Measurements from ENCODE around the gene ERBB4. TPM values are rescaled to one million over a fixed set of nuclear protein-coding genes. Genes with fewer than 3 reads are reported as not detected.

ERBB4 gene
- total RNA-seq, 1 donor from 2014 or later = 1.2 TPM

DNA sequence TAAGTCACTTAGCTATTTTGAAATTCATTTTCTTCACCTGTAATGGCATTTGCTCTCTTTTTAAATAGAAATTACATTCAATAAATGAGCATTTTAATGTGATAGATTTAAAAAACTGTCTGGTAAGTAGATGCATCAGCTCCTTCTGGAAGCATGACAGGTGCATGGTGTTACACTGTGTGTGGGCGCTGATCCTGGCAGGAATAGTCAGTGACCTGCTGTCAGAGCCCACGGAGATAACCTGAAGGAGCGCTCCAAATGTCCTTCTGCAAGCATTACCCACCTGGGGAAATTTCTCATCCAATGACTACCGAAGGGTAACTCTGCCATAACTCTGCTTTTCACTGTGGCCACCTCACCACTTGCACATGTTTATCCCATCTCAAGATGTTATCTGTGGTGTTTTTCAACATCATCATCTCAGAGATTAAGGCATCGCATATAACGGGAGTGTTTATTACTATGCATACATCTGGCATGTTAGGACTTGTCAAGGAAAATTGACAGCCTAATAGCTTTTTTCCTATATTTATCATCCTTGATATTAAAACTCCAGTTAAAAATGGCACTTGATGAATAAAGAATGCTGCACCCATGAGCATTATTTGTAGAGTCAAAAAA is 637.3 kb downstream of the ERBB4 start:
- no peak for TF ChIP-seq EZH2 (IDR thresholded peaks at IDR 0.05; ENCODE audit: insufficient read depth, low read length)
- TF ChIP-seq, protein P1, sequence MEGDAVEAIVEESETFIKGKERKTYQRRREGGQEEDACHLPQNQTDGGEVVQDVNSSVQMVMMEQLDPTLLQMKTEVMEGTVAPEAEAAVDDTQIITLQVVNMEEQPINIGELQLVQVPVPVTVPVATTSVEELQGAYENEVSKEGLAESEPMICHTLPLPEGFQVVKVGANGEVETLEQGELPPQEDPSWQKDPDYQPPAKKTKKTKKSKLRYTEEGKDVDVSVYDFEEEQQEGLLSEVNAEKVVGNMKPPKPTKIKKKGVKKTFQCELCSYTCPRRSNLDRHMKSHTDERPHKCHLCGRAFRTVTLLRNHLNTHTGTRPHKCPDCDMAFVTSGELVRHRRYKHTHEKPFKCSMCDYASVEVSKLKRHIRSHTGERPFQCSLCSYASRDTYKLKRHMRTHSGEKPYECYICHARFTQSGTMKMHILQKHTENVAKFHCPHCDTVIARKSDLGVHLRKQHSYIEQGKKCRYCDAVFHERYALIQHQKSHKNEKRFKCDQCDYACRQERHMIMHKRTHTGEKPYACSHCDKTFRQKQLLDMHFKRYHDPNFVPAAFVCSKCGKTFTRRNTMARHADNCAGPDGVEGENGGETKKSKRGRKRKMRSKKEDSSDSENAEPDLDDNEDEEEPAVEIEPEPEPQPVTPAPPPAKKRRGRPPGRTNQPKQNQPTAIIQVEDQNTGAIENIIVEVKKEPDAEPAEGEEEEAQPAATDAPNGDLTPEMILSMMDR (IDR thresholded peaks at IDR 0.05; ENCODE audit: insufficient read depth, low read depth, low read length) = no peak
- no peaks in the 10 kb centered on the region for H4K20me1 ChIP-seq (ENCODE audit: insufficient read depth, low read length)
- no peaks in the 10 kb centered on the region for H3K36me3 ChIP-seq (ENCODE audit: insufficient read depth, low read length)
- Mint-ChIP-seq H3K4me3 (ENCODE audit: unreplicated experiment) (no peak overlapping the region), H3K36me3 (ENCODE audit: low read depth, unreplicated experiment) (no peaks in the 10 kb centered on the region), H3K27ac (ENCODE audit: unreplicated experiment) (no peak overlapping the region), H3K27me3 (ENCODE audit: low read depth, unreplicated experiment) (no peaks in the 10 kb centered on the region), H3K4me1 (ENCODE audit: low read depth, unreplicated experiment) (peaks cover 5% of the 10 kb centered on the region), H3K9me3 (ENCODE audit: unreplicated experiment) (no peaks in the 10 kb centered on the region)
- no peaks in the 10 kb centered on the region for H3K4me1 ChIP-seq (ENCODE audit: insufficient read depth, low read length)
- no peaks in the 10 kb centered on the region for H3K9me3 ChIP-seq (ENCODE audit: insufficient read depth, low read depth, low read length)
- no peak overlapping the region for H3K27ac ChIP-seq (ENCODE audit: low read depth, low read length)
- H3K9ac ChIP-seq (ENCODE audit: low read length) = no peak overlapping the region
- no peaks in the 10 kb centered on the region for H3K27me3 ChIP-seq (ENCODE audit: insufficient read depth, low read length)
- no peak for FAIRE-seq
- H3K4me2 ChIP-seq (ENCODE audit: low read length) = no peak overlapping the region
- H3K4me3 ChIP-seq (ENCODE audit: insufficient read depth, low read depth, low read length) = no peak overlapping the region
- no peak overlapping the region for H2AFZ ChIP-seq (ENCODE audit: low read depth, low read length)
- no peaks in the 10 kb centered on the region for H3K79me2 ChIP-seq (ENCODE audit: insufficient read depth, low read length)
- DNase-seq (ENCODE audit: low read depth) = no peak

DNA sequence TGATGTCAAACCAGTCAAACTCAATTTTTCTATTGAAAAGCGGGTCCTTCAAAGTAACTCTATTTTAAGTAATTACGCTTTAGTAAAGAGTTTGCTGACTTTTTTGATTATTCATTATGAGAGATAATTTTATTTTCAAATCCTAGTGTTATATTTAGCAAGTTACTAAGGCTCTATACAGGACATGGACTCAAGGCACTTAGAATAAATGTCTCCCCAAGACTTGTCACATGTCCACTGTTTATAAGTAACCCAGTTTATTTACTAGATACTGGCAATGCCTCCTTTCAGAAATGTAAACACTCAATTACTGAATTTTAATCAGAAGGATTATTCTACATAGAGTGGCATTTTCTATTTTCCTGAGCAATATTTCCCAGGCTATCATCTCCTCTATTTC is 638.1 kb downstream of the ERBB4 start:
- Mint-ChIP-seq H3K27ac (ENCODE audit: unreplicated experiment) (no peak overlapping the region), H3K27me3 (ENCODE audit: low read depth, unreplicated experiment) (no peaks in the 10 kb centered on the region), H3K4me3 (ENCODE audit: unreplicated experiment) (no peak overlapping the region), H3K4me1 (ENCODE audit: low read depth, unreplicated experiment) (peaks cover 5% of the 10 kb centered on the region), H3K9me3 (ENCODE audit: unreplicated experiment) (no peaks in the 10 kb centered on the region), H3K36me3 (ENCODE audit: low read depth, unreplicated experiment) (no peaks in the 10 kb centered on the region)
- Histone ChIP-seq H4K20me1 (ENCODE audit: insufficient read depth, low read length) (no peaks in the 10 kb centered on the region), H3K9me3 (ENCODE audit: insufficient read depth, low read depth, low read length) (no peaks in the 10 kb centered on the region), H3K36me3 (ENCODE audit: insufficient read depth, low read length) (no peaks in the 10 kb centered on the region), H3K4me3 (ENCODE audit: insufficient read depth, low read depth, low read length) (no peak overlapping the region), H3K27me3 (ENCODE audit: insufficient read depth, low read length) (no peaks in the 10 kb centered on the region), H3K79me2 (ENCODE audit: insufficient read depth, low read length) (no peaks in the 10 kb centered on the region), H3K27ac (ENCODE audit: low read depth, low read length) (no peak overlapping the region), H2AFZ (ENCODE audit: low read depth, low read length) (no peak overlapping the region), H3K4me1 (ENCODE audit: insufficient read depth, low read length) (no peaks in the 10 kb centered on the region), H3K9ac (ENCODE audit: low read length) (no peak overlapping the region), H3K4me2 (ENCODE audit: low read length) (no peak overlapping the region)
- FAIRE-seq = no peak
- TF ChIP-seq, protein P1 (IDR thresholded peaks at IDR 0.05; ENCODE audit: insufficient read depth, low read depth, low read length) = no peak
- TF ChIP-seq EZH2 (IDR thresholded peaks at IDR 0.05; ENCODE audit: insufficient read depth, low read length) = no peak
- no peak for DNase-seq (ENCODE audit: low read depth)

DNA sequence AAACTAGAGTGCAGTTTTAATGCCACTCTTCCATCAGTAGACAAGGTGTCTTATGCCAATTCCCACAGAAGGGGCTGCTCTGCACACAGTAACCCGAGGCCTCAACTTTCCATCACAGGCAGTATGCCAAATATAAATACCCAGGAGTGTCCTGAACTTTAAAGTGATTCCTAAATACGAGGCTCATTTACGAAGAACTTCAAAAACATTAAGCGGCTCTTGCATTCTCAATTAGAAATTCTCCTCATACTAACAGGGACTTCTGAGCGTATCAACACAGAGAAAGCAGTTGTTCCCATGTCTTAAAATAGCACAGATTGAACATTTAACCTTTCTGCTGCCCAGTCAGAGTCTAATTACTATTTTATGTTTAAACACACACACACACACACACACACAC is 638.6 kb downstream of the ERBB4 start:
- Mint-ChIP-seq H3K27ac (ENCODE audit: unreplicated experiment) (no peak overlapping the region), H3K4me1 (ENCODE audit: low read depth, unreplicated experiment) (peaks cover 5% of the 10 kb centered on the region), H3K4me3 (ENCODE audit: unreplicated experiment) (no peak overlapping the region)

More for the DNA sequence above, 638.6 kb downstream of the ERBB4 start:
- H2AFZ ChIP-seq (ENCODE audit: low read depth, low read length) = peak overlapping the region; percentile 45
- FAIRE-seq (no peak), DNase-seq (ENCODE audit: low read depth) (no peak)
- H3K4me1 ChIP-seq (ENCODE audit: insufficient read depth, low read length) = no peaks in the 10 kb centered on the region
- H3K4me2 ChIP-seq (ENCODE audit: low read length) = peak overlapping the region; percentile 31
- no peaks in the 10 kb centered on the region for H4K20me1 ChIP-seq (ENCODE audit: insufficient read depth, low read length)
- H3K4me3 ChIP-seq (ENCODE audit: insufficient read depth, low read depth, low read length) = no peak overlapping the region
- no peaks in the 10 kb centered on the region for H3K79me2 ChIP-seq (ENCODE audit: insufficient read depth, low read length)
- Mint-ChIP-seq H3K36me3 (ENCODE audit: low read depth, unreplicated experiment) (no peaks in the 10 kb centered on the region), H3K27me3 (ENCODE audit: low read depth, unreplicated experiment) (no peaks in the 10 kb centered on the region), H3K9me3 (ENCODE audit: unreplicated experiment) (no peaks in the 10 kb centered on the region)
- no peak overlapping the region for H3K27ac ChIP-seq (ENCODE audit: low read depth, low read length)
- H3K27me3 ChIP-seq (ENCODE audit: insufficient read depth, low read length) = no peaks in the 10 kb centered on the region
- H3K9me3 ChIP-seq (ENCODE audit: insufficient read depth, low read depth, low read length) = no peaks in the 10 kb centered on the region
- no peaks in the 10 kb centered on the region for H3K36me3 ChIP-seq (ENCODE audit: insufficient read depth, low read length)
- H3K9ac ChIP-seq (ENCODE audit: low read length) = no peak overlapping the region
- no peak for TF ChIP-seq EZH2 (IDR thresholded peaks at IDR 0.05; ENCODE audit: insufficient read depth, low read length)
- TF ChIP-seq, protein P1 (IDR thresholded peaks at IDR 0.05; ENCODE audit: insufficient read depth, low read depth, low read length) = no peak

Measured in astrocyte (in vitro differentiated cells and primary cell).